CD4-positive, alpha-beta T cell treated with Interleukin-12 subunit alpha and Interleukin-12 subunit beta, for 1 hour (primary cell): ENCODE data around the gene SLC2A8.

ENCODE experiments used
- DNase-seq: peaks from one replicate; pipeline ENCODE4 v3.0.0-alpha.2; 2020

SLC2A8 gene

GRCh38 chr9:127403507-127404192, 6.7 kb downstream of the SLC2A8 start:
- no peak for DNase-seq

- no peak for DNase-seq
Measured at GRCh38 chr9:127404631-127405030, 7.7 kb downstream of the SLC2A8 start.

GRCh38 chr9:127405344-127406125, 8.6 kb downstream of the SLC2A8 start:
- no peak for DNase-seq

GRCh38 chr9:127406799-127407491, 10.0 kb downstream of the SLC2A8 start:
- DNase-seq = no peak

- DNase-seq = no peak
Measured at GRCh38 chr9:127407492-127407843, 10.5 kb downstream of the SLC2A8 start.

GRCh38 chr9:127411122-127411521, 14.2 kb downstream of the SLC2A8 start:
- no peak for DNase-seq

DNA sequence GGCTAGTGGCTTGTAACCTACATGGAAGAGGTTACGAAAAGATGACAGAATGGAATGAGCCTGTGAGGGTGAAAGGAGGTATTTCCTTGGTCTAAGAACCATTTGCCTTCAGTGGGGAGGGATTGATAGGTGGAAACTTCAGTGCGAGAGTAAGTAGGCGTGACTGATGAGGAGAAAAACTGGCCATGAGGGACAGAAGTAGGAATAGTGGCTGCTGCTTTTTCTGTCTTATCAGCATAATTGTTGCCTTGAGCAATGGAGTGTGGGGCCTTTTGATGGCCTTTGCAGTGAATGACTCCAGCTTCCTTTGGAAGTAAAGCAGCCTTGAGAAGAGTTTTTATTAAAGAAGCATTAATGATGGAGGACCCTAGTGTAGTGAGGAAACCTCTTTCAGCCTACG, 18.2 kb downstream of the SLC2A8 start:
- no peak for DNase-seq

- DNase-seq = no peak
Measured at GRCh38 chr9:127415657-127416056, 18.7 kb downstream of the SLC2A8 start.

DNA sequence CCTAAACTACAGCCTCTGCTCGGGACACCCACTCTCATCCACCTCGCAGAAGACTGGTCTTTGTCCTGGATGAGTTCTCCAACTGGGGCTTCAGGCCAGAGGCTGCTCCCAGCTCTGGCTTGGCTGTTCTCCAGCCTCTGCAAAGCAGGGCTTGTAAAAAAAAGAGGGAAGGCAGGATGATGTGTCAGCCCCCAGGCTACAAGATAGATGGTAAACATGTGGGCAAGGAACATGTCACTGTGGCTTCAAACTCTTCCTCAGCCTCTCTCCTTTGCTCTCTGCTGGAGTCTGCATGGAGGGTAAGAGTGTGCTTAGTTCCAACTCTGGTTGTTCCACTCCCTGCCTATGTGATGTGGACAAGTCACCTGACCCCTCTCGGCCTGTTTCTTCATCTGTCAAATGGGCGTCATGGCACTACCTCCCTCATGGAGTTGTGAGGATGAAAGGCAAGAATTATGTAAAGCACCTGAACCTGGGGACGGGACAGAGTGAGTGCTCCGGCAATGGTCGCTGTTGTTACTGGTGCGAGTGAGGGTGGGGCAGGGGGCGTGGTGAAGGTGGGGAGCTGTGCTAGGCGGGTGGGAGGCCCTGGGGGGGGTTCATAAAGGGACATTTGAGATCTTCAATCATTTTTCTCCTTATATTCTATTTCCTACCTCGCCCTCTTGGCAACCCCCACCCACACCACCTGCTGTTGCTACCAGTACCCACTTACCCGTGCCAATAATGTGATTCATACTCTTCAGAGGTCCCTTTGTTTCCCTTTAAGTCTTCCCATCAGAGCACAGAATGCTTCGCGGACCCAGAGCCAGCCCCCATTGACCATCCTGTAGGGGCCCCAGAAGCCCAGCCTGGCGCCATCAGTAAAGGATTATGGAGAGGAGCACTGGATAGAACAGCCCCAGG, 20.4 kb downstream of the SLC2A8 start:
- DNase-seq = no peak

- peak; percentile 43 for DNase-seq
Measured at GRCh38 chr9:127418037-127418471, 21.1 kb downstream of the SLC2A8 start.

DNA sequence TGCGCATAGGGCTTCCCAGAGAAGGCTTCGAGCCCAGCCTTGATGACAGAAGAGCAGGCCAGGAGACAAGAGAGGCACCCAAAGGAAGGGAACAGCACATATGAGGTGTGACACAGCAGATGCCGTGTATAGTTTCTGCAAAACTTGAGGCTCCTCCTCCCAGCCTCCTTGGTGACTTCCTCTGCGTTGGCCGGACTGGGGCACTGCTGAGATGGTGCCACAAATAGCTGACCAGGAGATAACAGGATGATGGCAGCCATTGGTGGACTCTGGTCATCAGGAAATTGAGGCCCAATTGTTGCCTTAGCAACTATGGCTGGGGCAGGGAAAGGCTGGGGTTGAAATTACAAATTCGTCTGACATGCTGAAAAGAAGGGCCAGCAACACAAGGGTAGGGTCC, 22.4 kb downstream of the SLC2A8 start:
- no peak for DNase-seq

DNA sequence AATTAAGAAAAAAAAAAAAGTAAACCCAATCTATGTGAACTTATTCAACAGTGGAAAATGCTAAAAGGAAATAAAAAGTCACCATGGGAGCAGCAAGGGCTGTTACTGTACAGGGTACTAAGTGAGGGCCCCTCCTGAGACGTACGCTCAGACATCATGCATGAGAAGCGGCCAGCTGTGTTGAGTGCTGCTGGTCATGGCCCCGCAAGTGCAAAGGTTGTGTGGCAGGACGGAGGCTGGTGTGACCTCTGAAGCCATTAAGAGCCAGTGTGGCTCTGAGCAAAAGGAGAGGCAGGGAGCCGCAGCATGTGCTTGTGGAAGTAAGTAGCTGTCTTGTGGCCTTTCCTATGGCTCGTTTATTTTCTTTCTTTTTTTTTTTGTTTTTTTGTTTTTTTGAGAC, 24.1 kb downstream of the SLC2A8 start:
- DNase-seq = no peak

DNA sequence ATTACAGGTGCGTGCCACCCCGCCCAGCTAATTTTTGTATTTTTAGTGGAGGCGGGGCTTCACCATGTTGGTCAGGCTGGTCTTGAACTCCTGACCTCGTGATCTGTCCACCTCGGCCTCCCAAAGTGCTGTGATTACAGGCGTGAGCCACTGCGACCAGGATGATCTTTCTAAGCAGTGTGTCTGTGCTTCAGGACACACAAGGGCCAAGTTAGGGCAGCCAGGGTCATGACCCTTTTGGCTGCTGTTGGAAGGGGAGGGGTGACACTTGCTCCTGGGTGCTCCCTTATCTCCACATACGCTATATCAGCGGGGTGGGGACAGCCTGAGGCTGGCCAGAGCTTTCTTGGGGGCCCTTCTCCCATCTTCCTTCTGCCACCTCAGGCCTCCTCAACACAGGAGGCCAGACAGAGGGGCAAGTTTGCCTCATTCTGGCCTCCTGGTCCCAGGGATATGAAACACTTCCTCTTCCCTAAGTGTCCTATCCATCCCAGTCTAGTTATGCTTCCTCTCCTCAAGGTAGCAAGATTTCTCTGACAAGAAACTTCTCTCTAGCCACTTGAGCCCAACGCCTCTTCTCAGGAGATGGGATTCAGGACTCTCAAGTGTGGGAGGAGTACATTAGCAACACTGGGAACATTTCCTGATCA, 25.3 kb downstream of the SLC2A8 start:
- no peak for DNase-seq

DNA sequence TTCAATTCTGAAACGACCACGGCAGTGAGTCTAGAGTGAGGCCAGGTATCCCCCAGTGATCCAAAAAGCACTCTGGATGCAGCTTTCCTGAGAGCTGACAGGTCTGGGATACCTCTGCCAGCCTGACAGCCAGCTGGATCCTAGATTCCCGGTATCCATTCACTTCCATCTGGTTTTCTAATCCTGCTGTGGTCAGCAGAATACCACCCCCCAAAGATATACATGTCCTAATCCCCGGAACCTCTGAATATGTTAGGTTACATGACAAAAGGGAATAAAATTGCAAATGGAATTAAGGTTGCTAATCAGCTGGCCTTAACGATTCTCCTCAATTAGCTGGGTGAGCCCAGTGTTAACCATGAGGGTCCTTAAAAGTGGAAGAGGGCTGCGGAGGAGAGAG, 25.8 kb downstream of the SLC2A8 start:
- DNase-seq = no peak

DNA sequence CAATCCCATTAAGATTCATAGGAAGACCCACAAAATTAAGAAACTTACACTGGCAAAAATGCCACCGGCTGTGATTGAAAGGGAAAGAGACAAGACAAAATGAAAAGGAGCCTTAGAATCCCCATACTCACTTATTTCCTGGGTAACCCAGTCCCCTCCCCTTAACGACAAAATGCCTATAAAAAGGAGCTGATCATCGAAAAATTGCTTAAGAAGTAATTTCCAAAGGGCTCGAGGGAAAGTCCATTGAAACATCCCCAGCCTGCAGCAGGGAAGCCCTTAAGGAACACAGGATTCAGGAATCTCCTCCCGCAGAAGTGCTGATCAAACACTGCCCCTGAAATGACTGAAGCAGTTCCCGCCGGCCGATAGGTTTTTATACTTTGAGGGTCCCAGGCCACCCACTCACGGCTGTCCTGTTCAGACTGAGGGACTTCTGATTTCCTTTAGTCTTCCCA, 26.5 kb downstream of the SLC2A8 start:
- no peak for DNase-seq

- DNase-seq = peak; percentile 90
Measured at GRCh38 chr9:127423934-127424675, 27.1 kb downstream of the SLC2A8 start, which contains the start of gene ZNF79. ZNF79 (plus strand) TSS chr9:127424382; CDS start chr9:127424788, 406 bp downstream.

DNA sequence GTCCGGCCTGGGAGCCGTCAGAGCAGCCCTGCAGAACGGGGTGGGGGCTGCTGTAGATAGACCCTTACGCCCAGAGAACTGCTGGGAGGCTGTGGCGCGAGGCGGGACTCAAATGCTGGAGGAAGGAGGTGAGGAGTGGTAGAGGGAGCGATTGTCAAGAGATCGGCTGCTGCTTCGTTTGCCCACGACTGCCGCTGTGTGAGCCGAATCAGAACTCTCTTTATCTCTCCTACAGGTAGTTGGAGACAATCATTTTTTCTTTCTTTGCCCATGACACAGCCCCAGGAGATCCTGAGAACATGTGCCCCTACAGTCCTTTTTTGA, 27.7 kb downstream of the SLC2A8 start:
- peak; percentile 30 for DNase-seq

GRCh38 chr9:127426756-127427155, 29.8 kb downstream of the SLC2A8 start:
- DNase-seq = no peak

- no peak for DNase-seq
Measured at GRCh38 chr9:127428348-127428747, 31.4 kb downstream of the SLC2A8 start.

DNA sequence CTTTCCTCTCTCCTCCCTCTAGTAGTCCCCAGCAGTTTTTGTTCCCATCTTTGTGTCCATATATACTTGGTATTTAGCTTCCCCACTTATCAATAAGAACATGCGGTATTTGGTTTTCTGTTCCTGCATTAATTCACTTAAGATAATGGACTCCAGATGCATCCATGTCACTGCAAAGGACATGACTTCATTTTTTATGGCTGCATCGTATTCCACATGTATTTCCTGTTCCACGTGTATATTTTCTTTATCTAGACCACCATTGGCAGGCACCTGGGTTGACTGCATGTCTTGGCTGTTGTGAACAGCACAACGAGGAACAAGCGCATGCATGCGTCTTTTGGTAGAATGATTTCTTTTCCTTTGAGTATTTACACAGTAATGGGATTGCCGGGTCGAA, 33.4 kb downstream of the SLC2A8 start:
- DNase-seq = no peak

GRCh38 chr9:127437497-127438264, 40.7 kb downstream of the SLC2A8 start:
- DNase-seq = peak; percentile 47
